Measurements from ENCODE around the gene GUCA1C.

Gene GUCA1C, protein sequence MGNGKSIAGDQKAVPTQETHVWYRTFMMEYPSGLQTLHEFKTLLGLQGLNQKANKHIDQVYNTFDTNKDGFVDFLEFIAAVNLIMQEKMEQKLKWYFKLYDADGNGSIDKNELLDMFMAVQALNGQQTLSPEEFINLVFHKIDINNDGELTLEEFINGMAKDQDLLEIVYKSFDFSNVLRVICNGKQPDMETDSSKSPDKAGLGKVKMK

DNA sequence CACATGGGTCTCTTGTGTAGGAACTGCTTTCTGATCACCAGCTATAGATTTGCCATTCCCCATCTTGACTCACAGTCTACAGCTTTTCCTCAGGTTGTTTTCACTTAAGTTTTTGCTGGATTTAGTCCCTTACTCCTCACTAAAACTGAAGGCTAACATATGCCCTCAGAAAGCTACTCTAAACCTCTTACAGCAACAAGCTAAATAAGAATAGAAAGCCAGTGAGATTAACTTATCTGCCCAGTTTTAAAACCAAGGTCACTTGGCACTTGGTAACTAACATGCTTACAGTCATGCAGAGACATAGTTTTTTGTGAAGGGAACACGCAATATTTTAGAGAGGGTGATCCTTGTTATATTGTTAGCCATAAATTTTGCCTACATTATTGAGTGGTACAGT, at the start of gene GUCA1C:
TSS of gene GUCA1C (minus strand) at position 180 of the 400 bp plus-strand sequence. CDS start at position 63, 117 bp downstream.
- in situ Hi-C loops (cut with HindIII; ENCODE audit: low sequenced_read_pairs): no loop called here

DNA sequence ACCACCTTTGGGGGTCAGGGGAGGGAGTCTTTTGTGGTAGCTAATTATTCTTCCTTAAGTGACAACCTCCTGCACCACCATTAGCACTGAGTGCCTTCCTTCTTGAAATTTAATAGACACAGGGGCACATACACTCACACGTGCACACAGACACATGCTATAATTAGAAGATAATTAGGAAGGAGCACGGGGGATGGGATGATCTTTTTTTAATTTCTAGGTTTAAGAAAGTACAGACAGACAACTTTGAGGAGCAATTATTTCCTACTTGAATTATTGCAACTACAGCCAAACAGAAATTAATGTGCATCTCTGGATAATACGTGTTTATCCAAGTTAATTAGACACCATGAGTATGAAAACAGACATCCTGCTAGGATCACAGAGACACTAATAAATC, 44.8 kb upstream of the GUCA1C start:
- in situ Hi-C loops (cut with HindIII; ENCODE audit: low sequenced_read_pairs): no loop called here

DNA sequence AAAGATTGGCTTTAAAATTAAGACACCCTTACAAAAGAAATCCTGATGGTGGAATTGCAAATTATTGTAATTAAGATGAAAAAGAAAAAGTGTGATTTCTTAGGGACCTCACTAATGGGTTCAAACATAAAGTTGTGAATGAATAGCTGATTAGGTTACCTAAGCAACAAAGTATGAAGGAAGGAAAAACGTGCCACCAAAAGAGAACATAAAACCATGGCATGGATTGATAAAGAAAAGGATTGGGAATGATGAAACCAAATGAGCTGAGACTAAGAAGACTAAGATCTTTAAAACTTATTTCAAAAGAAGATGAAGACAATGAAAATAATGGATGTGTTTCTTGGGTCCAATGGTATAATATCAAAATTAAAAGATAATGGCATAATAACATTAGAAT, 32.2 kb upstream of the GUCA1C start:
- in situ Hi-C loops (cut with HindIII; ENCODE audit: low sequenced_read_pairs): no loop called here

DNA sequence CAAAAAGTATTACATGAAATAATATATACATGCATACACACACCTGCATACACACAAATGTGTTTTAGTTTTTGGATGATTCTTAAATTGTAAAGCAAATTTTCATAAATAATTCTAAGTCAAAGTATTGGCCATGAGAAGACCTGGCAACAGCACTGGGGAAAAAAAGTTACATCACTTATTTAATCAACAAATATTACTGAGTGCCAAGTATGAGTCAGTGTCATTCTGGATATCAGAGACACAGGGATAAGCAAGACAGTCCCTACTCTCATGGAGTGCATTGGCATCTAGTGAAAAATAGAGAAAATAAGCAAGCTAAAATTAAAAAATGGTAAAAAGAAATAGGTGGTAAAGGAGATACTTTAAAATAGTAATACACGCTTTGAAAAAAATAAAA, 29.4 kb upstream of the GUCA1C start:
- in situ Hi-C loops (cut with HindIII; ENCODE audit: low sequenced_read_pairs): no loop called here

DNA sequence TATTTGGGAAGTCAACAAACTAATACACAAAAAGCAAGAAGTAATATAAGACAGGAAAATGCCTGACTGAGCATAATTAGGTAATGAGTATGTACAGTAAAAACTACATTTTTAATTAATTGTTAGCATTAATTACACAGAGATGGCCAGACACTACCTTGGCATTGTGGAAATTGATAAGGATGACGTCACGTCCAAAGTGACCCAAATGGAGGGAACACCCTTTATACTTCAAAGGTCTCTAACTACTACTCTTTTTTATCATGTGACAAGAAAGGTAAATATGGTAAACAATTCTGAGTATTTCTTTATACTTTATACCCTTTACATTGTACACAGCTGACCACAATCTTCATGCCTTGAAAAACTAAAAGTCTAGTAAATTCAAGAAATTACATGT, 22.4 kb upstream of the GUCA1C start:
- in situ Hi-C loops (cut with HindIII; ENCODE audit: low sequenced_read_pairs): no loop called here

DNA sequence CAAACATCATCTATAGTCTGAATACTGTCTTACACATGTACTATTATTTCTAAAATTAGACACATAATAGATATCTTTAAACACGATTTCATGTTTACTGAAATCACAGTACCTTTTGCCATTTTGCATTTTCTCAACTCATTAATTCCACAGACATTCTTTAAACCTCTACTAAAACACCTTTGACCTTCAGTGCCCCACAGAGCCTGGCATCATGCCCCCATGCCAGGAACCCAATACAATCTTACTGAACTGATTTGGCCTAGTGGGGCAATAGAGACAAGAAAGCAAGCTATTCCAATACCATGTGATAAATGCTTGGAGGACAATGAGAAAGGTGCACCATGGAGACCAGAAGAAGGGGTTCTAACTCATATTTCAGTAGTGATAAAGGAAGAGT, 19.3 kb upstream of the GUCA1C start:
- in situ Hi-C loops (cut with HindIII; ENCODE audit: low sequenced_read_pairs): no loop called here

DNA sequence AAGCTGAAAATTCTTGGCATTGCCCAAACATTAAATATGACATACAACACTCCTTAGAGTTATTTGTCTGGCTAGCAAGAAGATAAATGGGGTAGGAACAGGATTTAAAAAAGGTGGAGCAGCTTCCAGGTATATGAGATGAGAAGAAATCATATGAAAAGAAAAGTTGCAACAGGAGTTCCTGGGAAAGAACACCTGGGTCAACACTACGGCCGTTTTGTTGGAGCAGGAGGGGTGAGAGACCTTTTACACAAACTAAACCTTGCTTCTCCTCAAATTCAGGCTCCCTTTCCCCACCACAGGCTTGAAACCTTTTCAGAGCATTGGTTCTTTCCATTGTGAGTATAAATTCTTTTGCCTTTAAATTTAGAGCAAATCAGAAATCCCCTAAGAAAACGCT, 18.8 kb upstream of the GUCA1C start:
- in situ Hi-C loops (cut with HindIII; ENCODE audit: low sequenced_read_pairs): no loop called here

DNA sequence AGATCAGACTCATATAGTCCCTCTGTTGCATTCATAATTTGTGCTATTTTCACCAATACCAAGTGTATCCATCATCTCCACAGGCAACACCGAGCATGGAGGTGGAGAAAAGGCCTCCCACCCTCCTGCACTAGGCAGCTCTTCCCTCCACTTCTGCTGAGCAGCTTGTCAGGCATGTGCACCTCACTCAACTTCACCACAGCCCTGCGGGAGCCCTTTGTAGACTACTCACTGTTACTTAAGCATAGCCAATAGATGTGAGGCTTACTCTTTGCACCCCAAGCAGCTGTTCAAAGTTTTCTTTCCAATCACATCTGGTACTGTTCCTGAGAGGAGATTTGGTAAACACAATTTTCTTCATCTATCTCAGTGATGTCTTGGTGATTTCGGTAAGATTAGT, 16.9 kb upstream of the GUCA1C start:
- in situ Hi-C loops (cut with HindIII; ENCODE audit: low sequenced_read_pairs): no loop called here

DNA sequence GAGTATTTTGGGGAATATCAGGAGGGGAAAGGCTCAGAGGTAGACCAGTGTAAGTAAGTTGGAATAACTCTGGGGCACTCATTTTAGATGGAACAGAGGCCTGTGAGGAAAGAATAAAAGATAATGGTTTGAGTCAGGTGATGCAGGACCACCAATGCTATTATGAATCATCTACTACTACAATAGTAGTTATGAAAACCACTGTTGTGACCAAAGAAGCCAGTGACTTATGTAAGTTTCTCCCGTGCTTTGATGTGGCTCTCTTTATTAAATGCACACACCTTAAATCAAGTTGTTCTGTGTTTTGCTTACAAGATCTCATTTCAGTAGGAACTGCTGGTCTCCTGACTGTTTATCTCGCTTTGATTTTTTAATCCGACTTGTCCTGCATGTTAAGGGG, 13.1 kb upstream of the GUCA1C start:
- in situ Hi-C loops (cut with HindIII; ENCODE audit: low sequenced_read_pairs): no loop called here

DNA sequence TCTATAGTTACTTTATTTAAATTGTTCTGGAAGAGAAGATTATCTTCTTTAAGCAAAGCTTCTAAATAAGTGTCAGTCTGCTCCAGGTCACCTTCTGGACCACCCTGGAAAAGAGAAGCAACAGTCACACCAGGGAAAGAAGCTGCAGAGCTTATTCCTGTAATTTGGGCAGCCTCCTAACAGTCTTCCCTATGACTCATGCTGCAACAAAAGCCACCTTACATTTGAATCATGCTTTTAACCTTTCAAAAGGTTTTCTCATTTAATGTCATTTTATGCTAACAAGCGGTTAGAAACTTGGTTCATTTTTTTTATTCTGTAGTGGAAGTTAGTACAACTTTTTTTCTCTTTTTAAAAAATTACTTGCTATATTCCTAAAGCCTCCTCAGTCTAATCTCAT, 5.3 kb upstream of the GUCA1C start:
- in situ Hi-C loops (cut with HindIII; ENCODE audit: low sequenced_read_pairs): no loop called here

DNA sequence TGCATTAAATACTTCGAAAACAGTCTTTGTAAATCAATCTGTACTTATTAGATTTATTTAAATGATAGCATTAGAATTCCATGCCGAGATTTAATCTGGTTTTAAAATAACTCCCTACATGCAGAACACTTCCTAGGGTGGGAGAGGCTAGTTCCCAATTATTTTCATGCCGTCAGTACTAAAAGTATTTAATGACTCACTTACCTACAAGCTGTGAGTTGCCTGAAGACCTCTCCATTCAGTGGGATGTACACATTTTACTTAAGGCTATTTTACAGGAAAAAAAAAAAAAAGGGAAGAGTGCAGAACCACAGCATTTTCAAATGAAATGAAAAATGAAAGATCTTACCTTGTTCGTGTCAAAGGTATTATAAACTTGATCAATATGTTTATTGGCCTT, 469 bp downstream of the GUCA1C start:
- in situ Hi-C loops (cut with HindIII; ENCODE audit: low sequenced_read_pairs): no loop called here

DNA sequence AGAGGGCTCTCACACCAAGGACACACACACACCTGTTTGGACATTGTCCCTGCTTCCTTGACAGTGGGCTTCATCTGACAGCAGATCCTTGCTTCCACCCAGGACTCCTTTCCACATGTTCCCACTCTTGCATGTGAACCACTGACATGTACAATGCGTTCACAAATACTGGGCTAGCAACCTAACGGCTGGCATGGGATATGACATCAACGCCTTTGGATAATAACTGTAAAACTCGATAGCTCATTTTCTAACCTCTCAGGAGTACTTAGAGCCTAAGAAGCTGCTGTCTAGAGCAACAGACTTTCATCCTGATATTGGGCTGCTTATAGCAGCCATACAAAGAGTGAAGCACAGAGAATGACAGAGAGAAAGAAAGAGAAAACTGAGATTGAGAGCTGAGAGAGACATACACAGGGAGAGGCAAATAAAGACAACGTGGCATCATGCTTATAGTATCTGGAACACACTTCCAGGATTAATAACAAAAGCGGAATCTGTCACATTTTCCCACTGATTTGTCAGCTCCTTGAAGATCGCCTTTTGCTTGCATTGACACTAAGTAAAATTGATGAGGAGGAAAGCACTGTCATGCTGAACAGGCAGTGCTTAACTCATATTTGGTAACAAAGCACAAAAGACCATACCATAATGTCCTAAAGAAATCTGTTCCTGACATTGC, 1.7 kb downstream of the GUCA1C start:
- in situ Hi-C loops (cut with HindIII; ENCODE audit: low sequenced_read_pairs): no loop called here

DNA sequence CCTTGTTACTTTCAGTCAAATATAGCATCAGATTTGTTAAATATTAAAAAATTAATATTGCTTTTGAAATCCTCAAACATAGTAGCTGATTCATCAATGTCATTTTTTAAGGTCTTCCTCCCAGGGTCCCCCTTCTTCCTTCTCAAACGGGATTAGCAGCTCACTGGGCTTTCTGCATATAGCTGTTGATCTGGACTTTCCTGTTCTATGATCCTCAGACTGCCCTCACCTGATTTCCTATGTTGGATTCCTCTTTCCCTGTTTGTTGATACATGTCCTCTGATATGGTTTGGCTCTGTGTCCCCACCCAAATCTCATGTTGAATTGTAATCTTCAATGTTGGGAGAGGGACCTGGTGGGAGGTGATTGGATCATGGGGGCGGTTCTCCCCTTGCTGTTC, 5.8 kb downstream of the GUCA1C start:
- in situ Hi-C loops (cut with HindIII; ENCODE audit: low sequenced_read_pairs): no loop called here

DNA sequence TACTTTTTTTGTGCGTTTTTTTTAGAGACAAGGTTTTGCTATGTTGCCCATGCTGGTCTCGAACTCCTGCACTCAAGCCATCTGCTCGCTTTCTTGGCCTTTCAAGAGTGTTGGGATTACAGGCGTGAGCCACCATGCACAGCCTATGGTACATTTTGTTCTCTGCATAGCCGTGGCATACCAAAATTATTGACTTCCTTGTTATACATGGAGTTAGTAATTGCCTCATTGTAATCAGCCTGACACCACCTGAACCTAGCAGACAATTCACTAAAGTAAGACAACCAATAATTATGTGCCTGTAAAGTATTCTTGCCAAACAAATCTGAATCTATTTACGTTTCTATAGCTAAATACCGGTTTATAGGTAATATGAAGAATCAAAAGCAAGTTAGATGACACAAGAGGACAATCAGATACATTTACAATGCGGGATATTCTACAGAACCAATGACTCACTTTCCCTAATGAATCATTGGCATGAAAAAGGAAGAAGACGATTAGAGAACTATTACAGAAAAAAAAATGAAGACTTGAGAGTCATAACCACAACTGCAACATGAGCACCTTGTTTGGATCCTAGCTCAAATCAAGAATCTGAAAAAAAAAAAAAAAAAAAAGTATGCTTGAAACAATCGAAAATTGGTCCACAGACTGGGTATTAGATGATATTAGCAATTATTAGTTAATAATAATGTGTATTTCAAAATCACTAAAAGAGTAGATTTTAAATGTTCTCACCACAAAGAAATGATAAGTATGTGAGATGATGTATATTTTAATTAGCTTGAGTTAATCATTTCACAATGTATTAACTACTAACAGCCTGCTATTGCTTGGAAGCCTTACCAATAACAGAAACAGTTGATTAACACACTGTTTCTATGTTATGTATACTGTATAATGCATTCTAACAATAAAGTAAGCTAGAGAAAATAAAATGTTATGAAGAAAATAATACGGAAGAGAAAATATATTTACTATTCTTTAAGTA, 7.1 kb downstream of the GUCA1C start:
- in situ Hi-C loops (cut with HindIII; ENCODE audit: low sequenced_read_pairs): no loop called here

DNA sequence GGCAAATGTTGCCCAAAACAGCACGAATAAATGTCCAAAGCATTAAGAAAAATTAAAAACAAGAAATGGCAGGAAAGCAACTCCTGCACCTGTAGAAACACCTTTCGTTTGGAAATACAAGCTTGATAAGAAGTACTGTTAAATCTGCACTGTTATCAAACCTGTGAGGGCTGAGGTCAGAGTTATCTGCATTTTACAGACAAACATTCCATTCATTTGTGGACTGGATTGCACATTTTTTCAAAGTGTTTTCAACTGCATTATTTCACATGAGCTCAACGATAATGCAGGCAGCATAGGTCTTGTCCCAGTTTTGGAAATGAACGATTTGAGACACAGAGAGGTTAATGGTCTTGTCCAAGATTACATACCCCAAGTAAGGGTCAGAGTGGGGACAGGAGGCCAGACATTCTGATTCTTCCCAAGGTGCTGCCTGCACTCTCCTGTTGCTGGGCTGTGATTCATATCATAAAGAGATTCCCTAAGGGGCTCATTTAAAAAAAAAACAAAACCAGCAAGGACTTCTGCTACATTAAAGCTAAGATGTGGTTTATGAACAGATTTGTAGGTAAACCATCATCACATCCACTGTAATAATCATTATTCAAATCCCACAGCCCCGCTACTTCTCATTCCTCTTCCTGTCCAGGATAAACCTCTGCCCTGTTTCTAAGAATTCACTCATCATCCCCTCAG, 13.0 kb downstream of the GUCA1C start:
- in situ Hi-C loops (cut with HindIII; ENCODE audit: low sequenced_read_pairs): no loop called here

DNA sequence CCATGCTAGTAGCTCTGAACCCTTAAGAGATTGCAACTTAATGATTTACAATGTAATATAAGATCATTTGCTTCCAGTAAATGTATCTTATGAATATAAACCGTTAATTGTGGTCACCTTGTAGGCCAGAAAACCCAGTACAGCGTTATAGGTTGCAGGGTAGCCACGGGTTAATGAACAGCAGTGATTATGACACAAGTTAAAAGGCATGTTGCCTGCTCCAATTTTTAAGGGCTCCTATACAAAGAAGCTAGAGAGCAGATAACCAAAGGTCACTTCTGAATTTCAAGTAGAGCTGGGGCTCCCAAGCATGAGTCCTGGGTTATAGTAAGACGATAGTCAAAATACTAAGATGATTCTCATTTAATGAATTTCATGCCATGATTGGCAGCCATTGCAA, 13.5 kb downstream of the GUCA1C start:
- in situ Hi-C loops (cut with HindIII; ENCODE audit: low sequenced_read_pairs): no loop called here

DNA sequence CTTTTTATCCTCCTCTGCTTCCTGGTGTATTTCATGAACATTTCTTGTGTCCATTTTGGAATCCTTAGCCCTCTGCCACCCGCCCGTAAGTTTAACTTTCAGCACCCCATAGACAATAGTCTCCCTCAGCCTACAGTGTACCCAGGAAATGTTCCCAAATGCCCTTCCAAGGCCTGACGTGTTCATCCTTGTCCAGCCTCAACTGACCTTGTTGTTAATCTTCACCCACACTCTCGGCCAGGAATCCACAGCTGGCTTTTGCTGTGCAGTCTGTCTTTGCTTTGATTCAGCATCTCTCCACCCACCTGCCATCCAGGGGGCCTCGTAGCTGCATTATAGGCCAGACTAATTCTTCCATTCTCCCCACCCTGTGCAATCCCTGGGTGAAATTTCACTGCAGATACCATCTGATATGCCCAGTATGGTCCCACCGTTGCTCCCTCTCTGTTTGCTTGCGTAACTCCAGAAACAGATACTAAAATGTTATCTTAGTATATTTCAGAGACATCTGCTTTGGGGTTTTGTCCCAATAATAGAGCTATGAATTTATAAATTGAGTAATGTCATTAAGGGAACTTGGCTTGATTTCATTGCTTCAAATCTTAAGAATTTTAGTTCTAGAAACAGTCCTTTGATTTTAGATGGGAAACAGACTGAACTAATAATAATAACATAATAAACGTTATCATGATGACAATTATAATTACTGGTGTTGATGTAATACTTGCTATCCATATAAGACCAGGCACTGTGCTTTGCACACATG, 16.6 kb downstream of the GUCA1C start:
- in situ Hi-C loops (cut with HindIII; ENCODE audit: low sequenced_read_pairs): no loop called here

DNA sequence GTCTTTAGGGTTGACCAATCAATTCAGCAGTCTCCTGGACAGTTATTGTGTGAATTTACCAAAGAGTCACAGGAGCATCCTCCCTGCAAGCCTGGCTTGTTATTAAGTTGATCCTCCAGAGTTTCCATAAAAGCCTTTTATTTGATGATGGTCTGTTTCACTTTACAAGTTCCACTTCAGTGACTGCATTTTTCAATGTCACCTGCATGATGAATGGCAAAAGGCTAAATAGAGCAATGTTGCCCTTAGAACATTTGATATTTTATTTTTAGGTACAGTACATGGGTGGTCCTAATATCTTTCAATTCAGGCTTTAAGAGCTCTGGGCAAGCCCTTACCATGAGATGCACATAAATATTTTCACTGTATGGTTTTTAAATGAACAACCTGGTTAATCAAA, 22.6 kb downstream of the GUCA1C start:
- in situ Hi-C loops (cut with HindIII; ENCODE audit: low sequenced_read_pairs): no loop called here

DNA sequence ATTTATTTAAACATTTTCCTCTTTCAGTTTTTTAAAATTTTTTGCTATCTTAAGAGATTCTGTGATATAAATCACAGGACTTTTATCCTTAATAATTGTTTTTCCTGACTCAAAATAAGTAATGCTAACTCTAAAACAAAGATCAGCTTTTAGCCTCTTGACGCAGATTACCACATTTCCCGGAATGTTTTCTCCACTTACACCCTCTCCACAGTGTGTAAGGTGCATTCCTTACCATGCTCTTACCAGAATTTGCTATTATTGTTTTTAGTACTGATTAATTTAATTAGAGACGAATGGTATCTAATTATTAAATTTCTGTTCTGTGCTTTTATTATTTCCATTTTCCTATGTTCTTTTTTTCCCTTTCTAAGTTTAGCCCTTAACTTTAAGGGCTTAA, 34.8 kb downstream of the GUCA1C start:
- in situ Hi-C loops (cut with HindIII; ENCODE audit: low sequenced_read_pairs): loop anchor here (25.0 kb wide), 1 partner anchor 257 kb away; no protein-coding TSS in a partner anchor
